ENCODE data around the gene CDC42EP4. TPM values are rescaled to one million over a fixed set of nuclear protein-coding genes. Genes with fewer than 3 reads are reported as not detected.
A peak's percentile ranks its signal among the peaks of the same experiment; 100 is the strongest.

CDC42EP4 gene
- total RNA-seq, 1 donor: 16.3 TPM

DNA sequence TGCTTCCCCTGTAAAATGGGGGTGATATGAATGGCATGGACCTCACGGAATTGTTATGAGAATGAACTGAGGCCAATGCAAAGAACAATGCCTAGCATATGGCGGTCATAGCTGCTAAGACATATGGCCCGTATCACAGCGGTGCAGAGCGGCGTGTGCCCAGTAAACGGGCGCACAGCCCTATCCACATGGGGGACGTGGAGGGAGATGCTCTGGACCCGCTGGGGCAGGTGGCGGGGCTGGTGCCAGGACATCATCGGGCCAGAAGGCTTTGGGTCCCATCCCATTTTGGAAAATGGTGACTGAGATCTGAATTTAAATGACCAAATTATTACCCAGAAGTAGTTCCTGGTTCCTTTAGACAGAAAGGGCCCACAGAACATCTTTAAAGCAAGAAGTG is 31.6 kb downstream of the CDC42EP4 start:
- H4K20me1 ChIP-seq (ENCODE audit: insufficient read depth, low read length): peaks cover 9% of the 10 kb centered on the region
- TF ChIP-seq, protein P1, sequence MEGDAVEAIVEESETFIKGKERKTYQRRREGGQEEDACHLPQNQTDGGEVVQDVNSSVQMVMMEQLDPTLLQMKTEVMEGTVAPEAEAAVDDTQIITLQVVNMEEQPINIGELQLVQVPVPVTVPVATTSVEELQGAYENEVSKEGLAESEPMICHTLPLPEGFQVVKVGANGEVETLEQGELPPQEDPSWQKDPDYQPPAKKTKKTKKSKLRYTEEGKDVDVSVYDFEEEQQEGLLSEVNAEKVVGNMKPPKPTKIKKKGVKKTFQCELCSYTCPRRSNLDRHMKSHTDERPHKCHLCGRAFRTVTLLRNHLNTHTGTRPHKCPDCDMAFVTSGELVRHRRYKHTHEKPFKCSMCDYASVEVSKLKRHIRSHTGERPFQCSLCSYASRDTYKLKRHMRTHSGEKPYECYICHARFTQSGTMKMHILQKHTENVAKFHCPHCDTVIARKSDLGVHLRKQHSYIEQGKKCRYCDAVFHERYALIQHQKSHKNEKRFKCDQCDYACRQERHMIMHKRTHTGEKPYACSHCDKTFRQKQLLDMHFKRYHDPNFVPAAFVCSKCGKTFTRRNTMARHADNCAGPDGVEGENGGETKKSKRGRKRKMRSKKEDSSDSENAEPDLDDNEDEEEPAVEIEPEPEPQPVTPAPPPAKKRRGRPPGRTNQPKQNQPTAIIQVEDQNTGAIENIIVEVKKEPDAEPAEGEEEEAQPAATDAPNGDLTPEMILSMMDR (IDR thresholded peaks at IDR 0.05; ENCODE audit: extremely low read depth, low read depth, low read length): no peak
- peaks cover 6% of the 10 kb centered on the region for H3K79me2 ChIP-seq (ENCODE audit: insufficient read depth, low read length)
- no peak overlapping the region for H3K27ac ChIP-seq (ENCODE audit: low read depth, low read length)
- no peak overlapping the region for H2AFZ ChIP-seq (ENCODE audit: low read length)
- H3K27me3 ChIP-seq (ENCODE audit: insufficient read depth, low read length): no peaks in the 10 kb centered on the region
- no peaks in the 10 kb centered on the region for H3K9me3 ChIP-seq (ENCODE audit: low read depth, low read length)
- no peak overlapping the region for H3K4me2 ChIP-seq (ENCODE audit: insufficient read depth, low read length)
- peaks cover 14% of the 10 kb centered on the region for H3K4me1 ChIP-seq (ENCODE audit: insufficient read depth, low read length)
- no peak overlapping the region for H3K4me3 ChIP-seq (ENCODE audit: insufficient read depth, low read length)
- DNase-seq (ENCODE audit: insufficient read length, low spot score, missing footprints): no peak
- H3K36me3 ChIP-seq (ENCODE audit: insufficient read depth, low read length): peaks cover 2% of the 10 kb centered on the region

GRCh38 chr17:73279704-73280103 is 32.1 kb downstream of the CDC42EP4 start:
- Histone ChIP-seq H3K4me2 (ENCODE audit: insufficient read depth, low read length) (no peak overlapping the region), H3K4me3 (ENCODE audit: insufficient read depth, low read length) (no peak overlapping the region), H2AFZ (ENCODE audit: low read length) (no peak overlapping the region), H3K9me3 (ENCODE audit: low read depth, low read length) (no peaks in the 10 kb centered on the region), H3K36me3 (ENCODE audit: insufficient read depth, low read length) (no peaks in the 10 kb centered on the region), H4K20me1 (ENCODE audit: insufficient read depth, low read length) (peaks cover 7% of the 10 kb centered on the region), H3K79me2 (ENCODE audit: insufficient read depth, low read length) (peaks cover 2% of the 10 kb centered on the region), H3K27me3 (ENCODE audit: insufficient read depth, low read length) (no peaks in the 10 kb centered on the region), H3K27ac (ENCODE audit: low read depth, low read length) (no peak overlapping the region), H3K4me1 (ENCODE audit: insufficient read depth, low read length) (peaks cover 14% of the 10 kb centered on the region)
- TF ChIP-seq, protein P1 (IDR thresholded peaks at IDR 0.05; ENCODE audit: extremely low read depth, low read depth, low read length): no peak
- DNase-seq (ENCODE audit: insufficient read length, low spot score, missing footprints): peak; percentile 36

DNA sequence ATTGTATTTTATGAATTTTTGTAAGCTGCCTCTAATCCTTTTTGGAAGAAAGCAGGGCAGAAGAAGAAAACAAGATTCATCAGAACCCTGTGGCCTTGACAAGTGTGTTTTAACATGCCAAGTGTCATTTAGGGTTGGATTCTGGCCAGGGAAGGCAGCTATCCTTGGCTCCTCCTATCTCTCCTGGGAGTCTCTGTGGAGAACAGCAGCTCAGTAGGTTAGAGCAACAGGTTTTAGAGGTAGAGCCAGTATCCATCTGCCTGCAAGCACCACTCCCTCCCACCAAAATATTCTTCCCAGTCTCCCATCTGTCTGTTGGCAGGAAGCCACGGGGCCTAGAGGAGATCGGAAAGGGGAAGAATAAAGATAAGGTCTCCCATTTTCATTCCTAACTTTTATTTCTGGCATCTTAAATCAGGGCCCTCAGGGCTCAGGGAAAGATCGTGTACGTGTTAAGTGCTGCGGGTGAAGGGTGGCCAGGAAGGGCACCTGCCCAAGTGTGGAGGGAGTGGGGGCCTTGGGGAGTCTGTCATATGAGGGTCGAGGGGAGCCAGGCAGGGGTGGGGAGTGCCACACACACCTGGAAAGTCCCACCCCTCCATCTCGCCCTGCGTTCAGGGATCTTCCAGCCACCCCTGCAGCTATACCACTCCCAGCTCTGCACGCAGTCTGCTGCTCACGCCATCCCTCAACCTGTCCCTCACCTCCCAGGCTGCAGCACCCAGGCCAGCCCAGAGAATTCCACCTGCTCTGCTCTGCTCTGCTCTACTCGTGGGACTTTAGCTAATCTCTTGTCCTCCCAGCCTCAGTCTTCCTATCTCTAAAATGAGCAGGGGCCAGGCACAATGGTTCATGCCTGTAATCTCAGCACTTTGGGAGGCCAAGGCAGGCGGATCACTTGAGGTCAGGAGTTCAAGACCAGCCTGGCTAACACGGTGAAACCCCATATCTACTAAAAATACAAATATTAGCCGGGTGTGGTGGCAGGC is 33.0 kb downstream of the CDC42EP4 start:
- TF ChIP-seq, protein P1 (IDR thresholded peaks at IDR 0.05; ENCODE audit: extremely low read depth, low read depth, low read length): no peak
- Histone ChIP-seq H3K27me3 (ENCODE audit: insufficient read depth, low read length) (no peaks in the 10 kb centered on the region), H3K4me1 (ENCODE audit: insufficient read depth, low read length) (peaks cover 11% of the 10 kb centered on the region), H3K36me3 (ENCODE audit: insufficient read depth, low read length) (no peaks in the 10 kb centered on the region), H4K20me1 (ENCODE audit: insufficient read depth, low read length) (peaks cover 3% of the 10 kb centered on the region), H3K4me3 (ENCODE audit: insufficient read depth, low read length) (no peak overlapping the region), H3K79me2 (ENCODE audit: insufficient read depth, low read length) (peaks cover 2% of the 10 kb centered on the region), H3K4me2 (ENCODE audit: insufficient read depth, low read length) (no peak overlapping the region), H2AFZ (ENCODE audit: low read length) (no peak overlapping the region), H3K9me3 (ENCODE audit: low read depth, low read length) (no peaks in the 10 kb centered on the region), H3K27ac (ENCODE audit: low read depth, low read length) (no peak overlapping the region)
- DNase-seq (ENCODE audit: insufficient read length, low spot score, missing footprints): peak; percentile 46

DNA sequence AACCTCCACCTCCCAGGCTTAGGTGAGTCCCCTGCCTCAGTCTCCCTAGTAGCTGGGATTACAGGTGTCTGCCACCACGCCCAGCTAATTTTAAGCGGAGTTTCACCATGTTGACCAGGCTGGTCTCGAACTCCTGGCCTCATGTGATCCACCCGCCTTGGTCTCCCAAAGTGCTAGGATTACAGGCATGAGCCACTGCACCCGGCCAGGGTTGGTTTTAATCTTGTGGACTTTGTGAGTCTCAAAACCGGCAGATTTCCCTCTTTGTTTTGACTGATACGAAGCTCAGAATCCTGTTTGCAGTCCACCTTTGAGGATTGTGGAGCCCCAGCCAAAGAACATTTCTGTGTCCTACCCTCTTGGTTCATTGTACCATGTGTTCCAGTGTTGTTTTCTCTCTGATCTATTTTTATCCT is 33.7 kb downstream of the CDC42EP4 start:
- TF ChIP-seq, protein P1 (IDR thresholded peaks at IDR 0.05; ENCODE audit: extremely low read depth, low read depth, low read length): no peak
- Histone ChIP-seq H3K9me3 (ENCODE audit: low read depth, low read length) (no peaks in the 10 kb centered on the region), H3K4me2 (ENCODE audit: insufficient read depth, low read length) (no peak overlapping the region), H3K27me3 (ENCODE audit: insufficient read depth, low read length) (no peaks in the 10 kb centered on the region), H3K79me2 (ENCODE audit: insufficient read depth, low read length) (no peaks in the 10 kb centered on the region), H3K4me1 (ENCODE audit: insufficient read depth, low read length) (peaks cover 5% of the 10 kb centered on the region), H3K27ac (ENCODE audit: low read depth, low read length) (no peak overlapping the region), H3K4me3 (ENCODE audit: insufficient read depth, low read length) (no peak overlapping the region), H3K36me3 (ENCODE audit: insufficient read depth, low read length) (no peaks in the 10 kb centered on the region), H4K20me1 (ENCODE audit: insufficient read depth, low read length) (no peaks in the 10 kb centered on the region), H2AFZ (ENCODE audit: low read length) (no peak overlapping the region)
- peak; percentile 41 for DNase-seq (ENCODE audit: insufficient read length, low spot score, missing footprints)
